GM19395 (cell line): ENCODE data around the gene IL20.

Source experiments
- ATAC-seq: cut with Tn5 transposase; IDR thresholded peaks from one replicate; pipeline ENCODE4 v1.9.1; 2021; ENCODE audit warnings: mild to moderate bottlenecking, moderate library complexity; ENCODE audit not compliant: unreplicated experiment

IL20 gene

GRCh38 chr1:206873603-206874188 is 8.3 kb downstream of the IL20 start:
- no peak for ATAC-seq

- no peak for ATAC-seq
Observed at GRCh38 chr1:206875752-206876377, 10.4 kb downstream of the IL20 start.

- no peak for ATAC-seq
Observed at GRCh38 chr1:206878456-206878855, 13.0 kb downstream of the IL20 start.

DNA sequence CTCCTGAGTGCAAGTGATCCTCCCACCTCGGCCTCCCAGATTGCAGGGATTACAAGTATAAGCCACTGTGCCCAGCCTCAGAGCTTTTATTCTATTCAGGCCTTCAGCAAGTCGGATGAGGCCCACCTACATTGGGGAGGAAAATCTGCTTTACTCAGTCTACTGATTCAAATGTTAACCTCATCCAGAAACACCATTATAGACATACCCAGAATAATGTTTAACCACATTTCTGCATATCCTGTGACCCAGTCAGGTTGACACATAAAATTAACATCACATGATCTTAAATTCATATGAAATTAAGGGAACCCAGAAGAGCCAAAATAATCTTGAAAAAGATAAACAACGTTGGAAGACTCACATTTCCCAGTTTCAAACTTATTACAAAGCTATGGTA is 14.9 kb downstream of the IL20 start:
- ATAC-seq = no peak

DNA sequence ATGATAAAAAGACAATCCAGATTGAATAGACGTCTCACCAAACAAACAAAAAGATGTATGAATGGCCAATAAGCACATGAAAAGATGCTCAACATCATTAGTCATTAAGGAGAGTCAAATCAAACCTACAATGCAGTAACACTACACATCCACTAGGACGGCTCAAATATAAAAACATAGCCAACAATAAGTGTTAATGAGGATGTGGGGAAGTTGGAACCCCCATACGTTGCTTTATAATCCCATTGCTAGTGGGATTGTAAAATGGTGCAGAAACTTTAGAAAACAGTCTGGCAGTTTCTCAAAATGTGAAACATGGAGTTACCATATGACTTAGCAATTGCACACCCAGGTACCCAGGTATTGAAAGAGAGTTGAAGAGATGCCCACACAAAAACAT is 17.1 kb downstream of the IL20 start:
- ATAC-seq = no peak

GRCh38 chr1:206883160-206883559 is 17.7 kb downstream of the IL20 start:
- no peak for ATAC-seq

GRCh38 chr1:206883876-206884275 is 18.5 kb downstream of the IL20 start:
- no peak for ATAC-seq

DNA sequence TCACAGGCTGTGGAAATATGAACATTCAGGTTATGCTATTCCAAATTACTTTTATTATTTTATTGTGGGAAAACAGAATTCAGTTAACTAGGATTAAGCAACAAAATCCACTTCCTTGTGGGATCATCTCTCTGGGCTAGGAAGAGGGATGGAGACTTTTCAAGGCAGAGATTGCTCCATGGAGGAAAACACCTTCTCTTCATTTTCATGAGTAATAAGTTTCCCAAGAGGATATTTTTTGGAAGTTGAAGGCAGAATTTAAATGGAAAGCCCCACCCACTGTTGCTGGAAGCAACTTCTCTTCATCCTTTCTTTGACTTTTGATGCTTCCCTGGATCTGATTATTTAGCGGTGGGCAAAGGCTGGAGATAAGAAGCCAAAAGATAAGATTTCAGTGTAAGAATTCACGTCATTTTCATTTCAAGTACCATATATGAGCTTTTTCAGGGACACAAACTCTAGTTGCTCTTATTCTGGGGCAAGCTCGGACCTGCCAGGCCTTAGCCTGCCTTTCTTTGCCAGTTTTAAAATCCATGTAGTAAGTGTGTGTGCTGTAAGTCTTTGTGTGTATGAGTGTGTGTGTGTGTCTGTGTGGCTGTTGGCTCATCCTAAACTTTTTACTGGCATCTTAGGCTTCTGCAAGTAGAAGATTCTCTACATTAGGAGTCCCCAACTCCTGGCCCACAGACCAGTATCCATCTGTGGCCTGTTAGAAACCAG is 20.1 kb downstream of the IL20 start:
- no peak for ATAC-seq

- ATAC-seq = no peak
Observed at GRCh38 chr1:206886831-206887230, 21.4 kb downstream of the IL20 start.

DNA sequence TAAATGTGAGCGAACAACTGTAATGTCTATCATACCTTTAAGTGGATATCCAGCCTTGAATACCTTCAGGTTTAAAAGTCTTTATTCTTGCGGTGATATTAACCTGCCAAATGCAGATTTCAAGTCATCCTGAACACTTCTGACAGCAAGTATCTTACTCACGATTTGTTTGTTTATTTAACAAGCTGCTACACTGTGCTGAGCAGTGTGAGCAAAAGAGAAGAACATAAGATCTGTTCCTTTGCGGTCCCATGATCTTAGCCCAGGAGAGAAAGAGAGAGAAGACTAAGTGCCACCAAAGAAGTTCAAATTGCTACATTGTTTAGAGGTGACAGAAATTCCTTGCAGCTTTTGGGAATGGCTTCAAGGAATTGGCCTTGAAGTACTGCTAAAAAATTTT is 22.3 kb downstream of the IL20 start:
- no peak for ATAC-seq

- no peak for ATAC-seq
Observed at GRCh38 chr1:206890125-206891060, 25.0 kb downstream of the IL20 start.

DNA sequence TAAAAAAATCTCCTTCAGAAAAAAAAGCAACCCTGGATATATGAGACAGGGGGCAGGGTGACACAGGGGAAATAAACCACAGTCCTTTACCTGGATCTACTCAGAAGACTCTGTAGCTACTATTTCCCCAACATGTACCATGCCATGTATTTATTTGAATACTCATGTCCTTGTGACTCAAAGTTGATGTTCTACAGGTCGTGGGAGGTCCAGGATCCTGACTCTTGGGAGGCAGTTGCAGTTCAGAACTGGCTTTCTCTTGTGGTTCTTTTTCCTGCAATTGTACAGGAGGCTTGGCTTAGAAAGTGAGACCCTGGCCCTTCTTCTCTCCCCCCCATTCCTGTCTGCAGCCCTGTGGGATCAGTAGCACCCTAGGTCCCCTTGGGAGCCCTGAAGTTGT is 26.0 kb downstream of the IL20 start:
- no peak for ATAC-seq

- ATAC-seq = no peak
Observed at GRCh38 chr1:206892351-206892984, 27.0 kb downstream of the IL20 start.

- ATAC-seq = no peak
Observed at GRCh38 chr1:206893380-206893779, 28.0 kb downstream of the IL20 start.

DNA sequence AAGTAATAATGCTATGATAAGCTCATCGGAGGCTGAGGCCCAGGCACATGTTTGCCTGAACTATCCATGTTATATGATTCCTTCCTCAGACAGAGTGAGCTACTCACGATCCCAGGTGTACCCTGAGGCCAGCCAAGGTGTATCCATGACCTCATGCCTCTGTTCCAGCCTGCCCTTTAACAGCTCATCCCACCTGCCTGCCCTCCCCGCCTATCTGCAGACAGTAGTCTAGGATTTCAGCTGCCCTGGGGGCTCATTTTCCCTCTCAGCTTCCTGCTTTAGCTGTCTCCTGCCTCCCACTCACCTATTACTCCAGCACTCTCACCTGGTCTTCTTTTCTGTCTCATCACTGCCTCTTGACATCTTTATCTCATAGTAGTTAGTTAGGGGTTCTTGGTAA is 29.9 kb downstream of the IL20 start:
- ATAC-seq = no peak

- ATAC-seq = no peak
Observed at GRCh38 chr1:206895837-206896242, 30.4 kb downstream of the IL20 start.

- ATAC-seq = no peak
Observed at GRCh38 chr1:206896261-206896660, 30.8 kb downstream of the IL20 start.

- no peak for ATAC-seq
Observed at GRCh38 chr1:206897175-206897574, 31.8 kb downstream of the IL20 start, which contains the start of gene IL24. Gene IL24, plus strand, starts transcription at chr1:206897443. Its CDS starts 390 bp downstream, at chr1:206897833.

GRCh38 chr1:206898089-206898914 is 32.9 kb downstream of the IL20 start:
- ATAC-seq = no peak

DNA sequence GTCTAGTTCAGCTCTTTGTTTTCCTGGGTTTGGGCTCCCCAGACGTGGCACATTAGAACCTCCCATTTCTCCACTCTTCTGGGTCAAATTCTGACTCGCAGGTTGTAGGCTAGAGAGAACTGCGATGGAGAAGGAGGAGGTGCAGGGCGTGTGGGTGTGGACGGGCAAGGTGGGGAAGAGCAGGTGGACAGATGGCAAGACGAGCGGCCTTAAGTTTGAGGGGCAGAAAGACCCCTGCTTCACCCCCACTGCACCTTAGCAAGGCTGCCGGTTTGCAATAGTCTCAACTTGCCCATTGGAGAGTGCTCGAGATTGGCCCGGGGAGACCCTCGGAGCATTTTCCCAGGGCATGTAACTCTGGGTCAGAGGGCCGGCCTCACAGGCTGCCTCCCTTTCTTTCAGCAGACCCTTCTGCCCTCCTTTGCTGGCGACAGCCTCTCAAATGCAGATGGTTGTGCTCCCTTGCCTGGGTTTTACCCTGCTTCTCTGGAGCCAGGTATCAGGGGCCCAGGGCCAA is 33.5 kb downstream of the IL20 start:
- ATAC-seq = no peak
